Choroid plexus epithelial cell (primary cell): ENCODE data around the gene SERINC1.
A peak's percentile ranks its signal among the peaks of the same experiment; 100 is the strongest.
"Not testable (repeated sequence)": the region's sequence is repeated elsewhere in the genome, so short reads cannot be mapped to it uniquely, and the experiment has no call there.

ENCODE experiments used
- DNase-seq: peaks from one replicate; pipeline ENCODE4 v3.0.0-alpha.2; 2010; ENCODE audit warnings: low read depth
- H3K4me3 ChIP-seq: 2 replicates; pipeline ENCODE4 v1.5.1; 2011; ENCODE audit warnings: low read depth, mild to moderate bottlenecking, control low read depth, low read length, moderate library complexity
- TF ChIP-seq, protein P1 (sequence below): conservative IDR thresholded peaks from 2 replicates; pipeline ENCODE4 v1.5.1; 2011; ENCODE audit warnings: low read depth, mild to moderate bottlenecking, control low read depth, inconsistent platforms, low read length, moderate library complexity

SERINC1 gene

DNA sequence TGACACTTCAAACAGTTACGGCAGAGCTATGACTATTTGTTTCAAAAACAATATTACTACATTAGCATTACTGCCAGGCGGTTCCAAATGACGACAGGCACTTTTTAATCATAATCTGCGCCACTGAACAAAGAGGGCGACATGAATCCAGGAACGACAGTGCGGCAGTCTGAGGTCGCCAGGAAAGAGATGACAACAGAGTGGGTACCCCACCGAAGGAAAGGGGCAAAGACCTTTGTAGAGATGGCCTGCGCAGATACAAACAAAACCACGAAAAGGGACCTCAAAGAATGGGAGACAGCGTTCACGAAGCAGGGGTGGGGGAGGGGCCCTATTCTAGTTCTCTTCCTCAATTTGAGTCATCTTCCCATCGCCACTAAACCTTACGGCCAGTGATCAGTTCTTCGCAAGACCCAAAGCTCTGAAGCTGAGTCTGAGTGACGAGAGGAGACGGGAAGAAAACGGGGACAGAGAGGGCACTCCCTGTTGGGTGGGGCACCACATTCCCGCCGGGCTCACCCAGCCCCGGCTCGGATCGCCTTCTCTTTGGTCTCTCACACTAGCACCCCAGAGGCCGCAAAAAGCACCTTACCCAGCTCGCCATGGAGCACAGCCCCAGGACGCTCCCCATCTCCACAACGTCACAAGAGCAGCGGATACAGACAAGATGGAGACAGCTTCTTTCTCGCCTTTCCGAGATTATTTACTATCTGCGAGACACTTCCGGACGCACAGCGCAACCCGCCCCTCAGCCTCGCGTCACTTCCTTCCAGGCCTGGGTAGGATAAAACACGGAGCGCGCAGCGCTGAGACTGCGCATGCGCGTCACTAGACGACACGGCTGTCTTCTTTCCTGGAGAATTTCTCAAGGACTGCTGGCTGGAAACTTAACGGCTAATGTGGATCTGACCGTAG is at the start of gene SERINC1:
SERINC1 (minus strand) TSS at position 701 of the 915 bp plus-strand sequence; CDS start at position 631, 70 bp downstream.
- TF ChIP-seq, protein P1, sequence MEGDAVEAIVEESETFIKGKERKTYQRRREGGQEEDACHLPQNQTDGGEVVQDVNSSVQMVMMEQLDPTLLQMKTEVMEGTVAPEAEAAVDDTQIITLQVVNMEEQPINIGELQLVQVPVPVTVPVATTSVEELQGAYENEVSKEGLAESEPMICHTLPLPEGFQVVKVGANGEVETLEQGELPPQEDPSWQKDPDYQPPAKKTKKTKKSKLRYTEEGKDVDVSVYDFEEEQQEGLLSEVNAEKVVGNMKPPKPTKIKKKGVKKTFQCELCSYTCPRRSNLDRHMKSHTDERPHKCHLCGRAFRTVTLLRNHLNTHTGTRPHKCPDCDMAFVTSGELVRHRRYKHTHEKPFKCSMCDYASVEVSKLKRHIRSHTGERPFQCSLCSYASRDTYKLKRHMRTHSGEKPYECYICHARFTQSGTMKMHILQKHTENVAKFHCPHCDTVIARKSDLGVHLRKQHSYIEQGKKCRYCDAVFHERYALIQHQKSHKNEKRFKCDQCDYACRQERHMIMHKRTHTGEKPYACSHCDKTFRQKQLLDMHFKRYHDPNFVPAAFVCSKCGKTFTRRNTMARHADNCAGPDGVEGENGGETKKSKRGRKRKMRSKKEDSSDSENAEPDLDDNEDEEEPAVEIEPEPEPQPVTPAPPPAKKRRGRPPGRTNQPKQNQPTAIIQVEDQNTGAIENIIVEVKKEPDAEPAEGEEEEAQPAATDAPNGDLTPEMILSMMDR = no peak
- peak within 1 kb of the TSS; percentile 88 for H3K4me3 ChIP-seq
- peak; percentile 98 for DNase-seq

DNA sequence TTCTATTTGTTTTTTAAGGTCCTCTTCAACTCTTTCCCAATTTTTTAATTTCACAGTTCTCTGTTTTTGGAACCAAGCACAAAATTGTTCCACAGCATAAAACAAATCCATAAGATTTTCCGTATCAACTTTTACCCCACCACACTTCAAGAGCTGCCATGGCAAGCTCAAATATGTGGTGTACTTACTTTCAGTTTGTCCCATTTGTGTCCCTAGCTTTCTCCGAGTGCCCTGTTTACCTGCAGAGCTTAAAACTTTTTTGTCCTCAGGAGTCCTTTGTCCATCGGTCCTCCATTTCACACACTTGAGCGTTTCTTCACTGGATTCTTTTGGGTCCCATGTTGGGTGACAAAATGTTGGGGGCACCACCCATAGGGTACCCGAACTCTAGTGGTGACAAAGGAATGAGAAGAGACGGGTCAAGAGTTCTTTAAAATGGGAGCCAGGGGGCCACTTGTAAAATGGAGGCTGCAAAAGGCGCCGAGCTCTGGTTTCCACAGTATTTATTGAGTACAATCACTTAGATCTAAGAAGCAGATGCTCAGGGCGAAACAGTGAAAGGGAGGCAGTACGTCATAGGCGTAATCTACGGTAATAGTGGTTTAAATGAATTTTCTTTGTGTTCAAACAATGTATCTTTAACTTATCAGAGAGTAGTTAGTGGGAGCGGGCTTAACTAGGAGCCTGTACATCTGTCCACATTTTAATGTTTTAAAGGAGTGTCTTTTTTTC is 39.8 kb upstream of the SERINC1 start:
- TF ChIP-seq, protein P1 = no peak
- DNase-seq = no peak

DNA sequence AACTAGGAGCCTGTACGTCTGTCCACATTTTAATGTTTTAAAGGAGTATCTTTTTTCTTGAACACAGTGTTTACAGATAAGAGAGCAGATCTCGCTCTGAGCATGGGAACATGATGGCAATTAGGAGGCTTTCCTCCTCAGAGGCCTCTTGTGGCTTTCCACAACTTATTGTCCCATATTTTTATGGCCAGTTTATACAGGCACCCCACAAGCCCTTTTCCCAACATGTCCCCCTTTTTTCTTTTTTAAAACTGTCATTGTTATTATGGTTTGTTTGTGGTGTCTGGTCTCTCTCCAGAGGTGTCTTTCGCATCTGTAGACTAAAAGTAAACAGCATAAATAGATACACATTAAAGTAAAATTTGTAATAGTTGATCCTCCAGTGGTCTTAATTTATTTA is 33.6 kb upstream of the SERINC1 start:
- not testable (repeated sequence) for DNase-seq, H3K4me3 ChIP-seq

More for the DNA sequence above, 39.8 kb upstream of the SERINC1 start:
- H3K4me3 ChIP-seq = no peak overlapping the region

DNA sequence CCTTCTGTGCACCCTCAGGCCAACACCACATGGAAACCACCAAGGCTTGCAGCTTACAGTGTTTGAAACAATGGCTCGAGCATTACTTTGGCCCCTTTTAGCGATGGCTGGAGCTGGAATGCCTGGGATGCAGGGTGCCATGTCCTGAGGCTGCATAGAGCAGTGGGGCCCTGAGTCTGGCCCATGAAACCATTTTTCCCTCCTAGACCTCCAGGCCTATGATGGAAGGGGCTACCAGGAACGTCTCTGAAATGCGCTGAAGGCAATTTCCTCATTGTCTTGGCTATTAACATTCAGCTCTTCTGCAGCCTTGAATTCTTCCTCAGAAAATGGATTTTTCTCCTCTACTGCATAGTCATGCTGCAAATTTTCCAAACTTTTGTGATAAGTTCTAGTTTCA is 29.9 kb upstream of the SERINC1 start:
- TF ChIP-seq, protein P1 = no peak
- DNase-seq = no peak

DNA sequence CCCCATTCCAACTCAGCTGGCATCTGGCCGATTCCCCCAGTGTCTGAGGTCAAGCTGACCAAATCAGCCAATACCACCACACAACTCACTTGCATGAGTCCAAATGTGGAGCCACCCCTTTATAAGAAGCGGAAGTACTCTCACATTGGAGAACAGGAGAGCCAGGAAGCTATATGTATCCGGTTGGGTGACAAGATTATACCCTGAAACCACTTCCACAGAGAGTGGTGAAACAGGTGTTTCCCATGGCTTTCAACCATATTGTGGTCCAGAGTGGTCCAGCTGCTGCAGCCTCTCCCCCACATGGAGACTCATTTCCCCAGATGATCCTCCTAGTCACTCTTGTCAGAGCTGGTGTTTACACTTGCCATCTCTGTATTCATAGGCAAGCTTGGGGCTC is 24.0 kb upstream of the SERINC1 start:
- DNase-seq = no peak
- H3K4me3 ChIP-seq = no peak overlapping the region
- TF ChIP-seq, protein P1 = no peak

More for the DNA sequence above, 29.9 kb upstream of the SERINC1 start:
- no peak overlapping the region for H3K4me3 ChIP-seq

DNA sequence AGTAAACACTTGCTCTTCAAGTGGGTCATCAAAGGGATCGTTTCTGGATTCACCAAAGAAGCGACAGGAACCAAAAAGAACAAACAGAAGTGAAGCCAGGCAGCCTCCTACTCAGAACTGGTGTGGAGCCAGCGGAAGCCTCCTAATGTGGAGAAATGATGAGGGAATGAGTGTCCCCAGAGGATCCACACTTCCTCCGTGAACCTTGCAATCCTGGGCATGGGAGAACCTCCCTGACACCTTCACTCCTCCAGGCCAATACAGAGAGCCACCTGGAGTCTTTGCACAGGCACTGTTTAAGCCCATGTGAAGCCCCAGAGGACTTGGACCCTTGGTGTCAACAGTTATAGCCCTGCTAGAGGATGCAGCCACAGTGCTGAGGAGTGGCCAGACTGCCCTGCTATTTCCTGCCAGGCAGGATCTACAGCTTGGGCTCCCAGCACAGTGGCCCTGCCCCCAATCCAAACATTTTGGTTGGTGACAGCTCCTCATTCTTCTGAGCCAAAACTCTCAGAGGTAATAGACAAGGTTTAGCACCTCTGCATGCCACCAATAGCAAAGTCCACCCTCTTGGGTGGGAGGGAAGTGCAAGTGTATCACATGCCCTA is 23.2 kb upstream of the SERINC1 start:
- TF ChIP-seq, protein P1 = no peak
- no peak for DNase-seq
- no peak overlapping the region for H3K4me3 ChIP-seq
